Uterus (tissue), 4 donors: ENCODE data around the gene TRIO. TPM values are rescaled to one million over a fixed set of nuclear protein-coding genes. Genes with fewer than 3 reads are reported as not detected.

Experiments
- DNase-seq, 2 donors: peaks; one replicate each; pipeline ENCODE4 v3.0.0-alpha.2; 2019 to 2020
- H3K27ac ChIP-seq, 2 donors: fragments of 200-600 bp; sonication (generic); 1 replicate in 1 of 2; 2 replicates in 1 of 2; pipeline ENCODE4 v1.5.1; 2016 to 2018
- H3K27me3 ChIP-seq, 2 donors: fragments of 200-600 bp; sonication (generic); one replicate each; pipeline ENCODE4 v1.5.1; 2018 to 2019; ENCODE audit warnings: control low read depth in 1 of 2
- H3K36me3 ChIP-seq, 2 donors: fragments of 200-600 bp; sonication (generic); one replicate each; pipeline ENCODE4 v1.5.1; 2019; ENCODE audit warnings: control low read depth in 1 of 2
- H3K4me1 ChIP-seq, 2 donors: fragments of 200-600 bp; sonication (generic); one replicate each; pipeline ENCODE4 v1.5.1; 2018 to 2019; ENCODE audit warnings: control low read depth in 1 of 2
- H3K4me3 ChIP-seq, 2 donors: fragments of 200-600 bp; sonication (generic); 1 replicate in 1 of 2; 2 replicates in 1 of 2; pipeline ENCODE4 v1.5.1; 2018 to 2019; ENCODE audit warnings: mild to moderate bottlenecking in 1 of 2
- H3K9me3 ChIP-seq, 2 donors: fragments of 200-600 bp; sonication (generic); one replicate each; pipeline ENCODE4 v1.5.1; 2019; ENCODE audit warnings: control low read depth in 1 of 2
- CTCF ChIP-seq, 4 experiments: fragments of 200-600 bp in 2 of 4; fragments of 450-650 bp in 2 of 4; sonication (generic) in 2 of 4; IDR thresholded peaks; one replicate each; pipeline ENCODE4 v1.5.1; 2016 to 2019; ENCODE audit warnings: antibody characterized with exemption in 4 of 4, mild to moderate bottlenecking in 2 of 4, moderate library complexity in 1 of 4
- POLR2A ChIP-seq, 2 donors: fragments of 450-650 bp; IDR thresholded peaks; one replicate each; pipeline ENCODE4 v1.6.1; 2016; ENCODE audit warnings: antibody characterized with exemption in 2 of 2, mild to moderate bottlenecking in 1 of 2, moderate library complexity in 1 of 2
- intact Hi-C: fragments of 100-400 bp; cut with DNase I; formaldehyde crosslinking; loops from one replicate; pipeline ENCODE4 v1.15.1; 2023; ENCODE audit warnings: low total_unique reads
- total RNA-seq, 4 donors: library from RNA; depleted of rRNA in 3 of 4; stranded (reverse); fragments of >200 nt in 3 of 4; gene quantifications; one replicate each; pipeline versions ENCODE4 v1.1.0 to v1.2.4, GENCODE V29; 2014 to 2023
- donor health status: DM: yes; HTN: yes; CAD: no.

TRIO gene
- total RNA-seq, 4 donors from 2014 or later: 93.5 to 234 (median 207) TPM

- H3K27me3 ChIP-seq: no peaks in the 10 kb centered on the region
- no peaks in the 10 kb centered on the region for H3K36me3 ChIP-seq
- peaks cover 0 to 23% of the 10 kb centered on the region in 2 donors for H3K4me1 ChIP-seq
- no peaks in the 10 kb centered on the region for H3K9me3 ChIP-seq
- H3K27ac ChIP-seq: no peak overlapping the region
- intact Hi-C loops: no loop called here
- TF ChIP-seq CTCF (IDR thresholded peaks at IDR 0.05): no peak
- TF ChIP-seq POLR2A (IDR thresholded peaks at IDR 0.05): no peak
- no peak for DNase-seq
- no peak overlapping the region for H3K4me3 ChIP-seq
Observed at GRCh38 chr5:14178091-14178490, 34.9 kb downstream of the TRIO start.

- intact Hi-C loops: no loop called here
Observed at GRCh38 chr5:14178671-14179211, 35.6 kb downstream of the TRIO start.

GRCh38 chr5:14179446-14179845 lies 36.3 kb downstream of the TRIO start:
- intact Hi-C loops: no loop called here
- H3K4me1 ChIP-seq: peaks cover 0 to 26% of the 10 kb centered on the region in 2 donors
- TF ChIP-seq POLR2A (IDR thresholded peaks at IDR 0.05) (no peak), CTCF (IDR thresholded peaks at IDR 0.05) (no peak)

More at GRCh38 chr5:14178671-14179211, 35.6 kb downstream of the TRIO start:
- Histone ChIP-seq H3K27ac (peak overlapping the region in 1 of 2 donors; percentile 36), H3K36me3 (no peaks in the 10 kb centered on the region), H3K4me3 (no peak overlapping the region), H3K4me1 (peaks cover 0 to 26% of the 10 kb centered on the region in 2 donors), H3K9me3 (no peaks in the 10 kb centered on the region), H3K27me3 (no peaks in the 10 kb centered on the region)
- no peak for DNase-seq
- TF ChIP-seq CTCF (IDR thresholded peaks at IDR 0.05): no peak
- TF ChIP-seq POLR2A (IDR thresholded peaks at IDR 0.05): no peak

GRCh38 chr5:14180437-14180836 lies 37.3 kb downstream of the TRIO start:
- DNase-seq: no peak
- Histone ChIP-seq H3K4me3 (no peak overlapping the region), H3K36me3 (no peaks in the 10 kb centered on the region), H3K27ac (no peak overlapping the region), H3K4me1 (peaks cover 4 to 28% of the 10 kb centered on the region in 2 donors), H3K9me3 (no peaks in the 10 kb centered on the region), H3K27me3 (no peaks in the 10 kb centered on the region)
- intact Hi-C loops: no loop called here
- TF ChIP-seq CTCF (IDR thresholded peaks at IDR 0.05) (no peak), POLR2A (IDR thresholded peaks at IDR 0.05) (no peak)

More at GRCh38 chr5:14179446-14179845, 36.3 kb downstream of the TRIO start:
- no peak for DNase-seq
- H3K9me3 ChIP-seq: no peaks in the 10 kb centered on the region
- no peak overlapping the region for H3K4me3 ChIP-seq
- peak overlapping the region in 1 of 2 donors; percentile 1 for H3K27ac ChIP-seq
- H3K36me3 ChIP-seq: no peaks in the 10 kb centered on the region
- H3K27me3 ChIP-seq: no peaks in the 10 kb centered on the region

- intact Hi-C loops: no loop called here
- H3K27ac ChIP-seq: peak overlapping the region; percentile 95 to 96
Observed at GRCh38 chr5:14181299-14181968, 38.3 kb downstream of the TRIO start.

More at GRCh38 chr5:14181299-14181968, 38.3 kb downstream of the TRIO start:
- no peaks in the 10 kb centered on the region for H3K36me3 ChIP-seq
- TF ChIP-seq POLR2A (IDR thresholded peaks at IDR 0.05) (no peak), CTCF (IDR thresholded peaks at IDR 0.05) (no peak)
- H3K9me3 ChIP-seq: no peaks in the 10 kb centered on the region
- no peaks in the 10 kb centered on the region for H3K27me3 ChIP-seq
- no peak for DNase-seq
- H3K4me1 ChIP-seq: peaks cover 6 to 28% of the 10 kb centered on the region in 2 donors
- no peak overlapping the region for H3K4me3 ChIP-seq
